GM12865 (cell line): ENCODE measurements around the gene SERINC3.
A peak's percentile ranks its signal among the peaks of the same experiment; 100 is the strongest.

Experiments
- DNase-seq: peaks from one replicate; pipeline ENCODE4 v3.0.0; 2010; ENCODE audit warnings: low read depth
- H3K4me3 ChIP-seq: 2 replicates; pipeline ENCODE4 v1.5.1; 2011; ENCODE audit warnings: mild to moderate bottlenecking, low read depth, low read length, control low read depth
- TF ChIP-seq, protein P1 (sequence below): IDR thresholded peaks from 2 replicates; pipeline ENCODE4 v1.5.1; 2011; ENCODE audit warnings: low read length, control low read depth, low read depth, inconsistent platforms; ENCODE audit not compliant: insufficient read depth; ENCODE audit errors: missing control alignments

Gene SERINC3

DNA sequence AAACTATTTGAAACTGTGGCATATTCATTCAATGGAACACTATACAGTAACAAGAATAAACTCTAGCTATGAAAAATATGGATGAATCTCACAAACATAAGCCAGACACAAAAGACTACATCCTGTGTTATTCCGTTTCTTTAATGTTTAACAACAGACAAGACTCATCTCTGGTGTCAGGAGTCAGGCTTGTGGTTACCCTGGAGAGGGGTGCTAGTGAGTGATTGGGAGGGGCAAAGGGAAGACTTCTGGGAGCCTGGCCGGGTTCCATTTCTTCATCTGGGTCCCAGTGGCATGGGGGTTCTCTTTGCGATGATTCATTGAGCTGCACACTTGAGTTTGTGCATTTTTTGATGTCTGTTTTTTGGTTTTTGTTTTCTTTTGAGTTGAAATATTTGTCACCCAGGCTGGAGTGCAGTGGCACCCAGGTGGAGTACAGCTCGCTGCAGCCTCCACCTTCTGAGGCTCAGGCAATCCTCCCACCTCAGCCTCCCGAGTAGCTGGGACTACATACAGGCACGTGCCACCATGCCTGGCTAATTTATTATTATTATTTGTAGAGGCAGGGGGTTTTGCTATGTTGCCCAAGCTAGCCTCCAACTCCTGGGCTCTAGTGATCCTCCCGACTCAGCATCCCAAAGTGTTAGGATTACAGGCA lies 67.4 kb downstream of the SERINC3 start:
- TF ChIP-seq, protein P1, sequence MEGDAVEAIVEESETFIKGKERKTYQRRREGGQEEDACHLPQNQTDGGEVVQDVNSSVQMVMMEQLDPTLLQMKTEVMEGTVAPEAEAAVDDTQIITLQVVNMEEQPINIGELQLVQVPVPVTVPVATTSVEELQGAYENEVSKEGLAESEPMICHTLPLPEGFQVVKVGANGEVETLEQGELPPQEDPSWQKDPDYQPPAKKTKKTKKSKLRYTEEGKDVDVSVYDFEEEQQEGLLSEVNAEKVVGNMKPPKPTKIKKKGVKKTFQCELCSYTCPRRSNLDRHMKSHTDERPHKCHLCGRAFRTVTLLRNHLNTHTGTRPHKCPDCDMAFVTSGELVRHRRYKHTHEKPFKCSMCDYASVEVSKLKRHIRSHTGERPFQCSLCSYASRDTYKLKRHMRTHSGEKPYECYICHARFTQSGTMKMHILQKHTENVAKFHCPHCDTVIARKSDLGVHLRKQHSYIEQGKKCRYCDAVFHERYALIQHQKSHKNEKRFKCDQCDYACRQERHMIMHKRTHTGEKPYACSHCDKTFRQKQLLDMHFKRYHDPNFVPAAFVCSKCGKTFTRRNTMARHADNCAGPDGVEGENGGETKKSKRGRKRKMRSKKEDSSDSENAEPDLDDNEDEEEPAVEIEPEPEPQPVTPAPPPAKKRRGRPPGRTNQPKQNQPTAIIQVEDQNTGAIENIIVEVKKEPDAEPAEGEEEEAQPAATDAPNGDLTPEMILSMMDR: no peak
- H3K4me3 ChIP-seq: no peak overlapping the region
- no peak for DNase-seq

DNA sequence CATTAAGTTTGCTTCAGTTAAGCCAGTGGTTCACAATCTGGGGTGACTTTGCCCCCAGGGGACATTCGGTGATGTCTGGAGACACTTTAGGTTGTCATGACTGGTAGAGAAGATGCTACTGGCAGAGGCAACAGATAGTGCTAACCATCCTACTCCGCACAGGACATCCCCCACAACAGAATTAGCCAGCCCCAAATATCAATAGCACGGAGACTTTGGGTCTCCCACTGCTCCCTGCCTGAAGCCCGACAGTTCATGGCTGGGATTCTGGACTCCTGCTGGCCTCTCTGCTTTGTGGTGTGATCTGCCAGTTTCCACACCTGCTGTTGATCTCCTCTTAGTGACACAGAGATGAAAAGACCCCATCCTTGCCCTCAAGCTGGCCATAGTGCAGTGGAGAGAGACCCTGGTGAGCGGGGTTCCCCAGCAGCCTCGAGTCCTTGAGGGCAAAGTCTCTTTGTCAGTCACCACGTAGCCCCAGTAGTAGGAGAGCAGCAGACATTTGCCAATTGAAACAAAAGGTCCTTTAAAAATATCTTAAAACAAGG lies 70.9 kb downstream of the SERINC3 start:
- TF ChIP-seq, protein P1: no peak
- DNase-seq: no peak
- no peak overlapping the region for H3K4me3 ChIP-seq

DNA sequence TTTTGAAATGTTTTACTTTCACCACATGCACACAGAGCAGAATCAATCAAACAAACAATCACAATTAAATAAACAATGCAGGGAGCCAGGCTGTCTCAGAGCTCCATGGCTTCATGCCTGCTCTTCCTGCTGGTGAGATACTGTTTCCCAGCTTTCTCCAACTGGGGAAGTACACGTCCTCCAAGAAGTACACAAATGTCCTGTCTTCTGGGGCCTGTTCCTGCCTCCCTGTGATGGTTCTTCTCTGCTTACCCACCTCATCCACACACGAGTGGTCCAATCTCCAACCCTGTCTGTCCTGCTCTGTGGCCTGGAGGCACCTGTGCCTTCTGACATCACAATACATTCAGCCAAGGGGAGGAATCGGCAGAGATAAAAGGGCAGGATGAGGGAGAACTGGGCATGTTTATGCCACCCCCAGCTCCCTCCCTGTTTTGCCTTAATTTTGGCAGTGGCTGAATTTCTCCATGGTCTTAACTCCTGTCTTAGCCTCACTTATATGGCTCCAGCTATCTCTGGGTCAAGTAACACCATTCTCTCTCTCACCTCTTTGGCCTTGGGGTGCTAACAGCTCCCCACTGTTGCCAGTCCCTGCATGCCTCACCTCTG lies 71.5 kb downstream of the SERINC3 start:
- TF ChIP-seq, protein P1: no peak
- no peak for DNase-seq
- H3K4me3 ChIP-seq: no peak overlapping the region

DNA sequence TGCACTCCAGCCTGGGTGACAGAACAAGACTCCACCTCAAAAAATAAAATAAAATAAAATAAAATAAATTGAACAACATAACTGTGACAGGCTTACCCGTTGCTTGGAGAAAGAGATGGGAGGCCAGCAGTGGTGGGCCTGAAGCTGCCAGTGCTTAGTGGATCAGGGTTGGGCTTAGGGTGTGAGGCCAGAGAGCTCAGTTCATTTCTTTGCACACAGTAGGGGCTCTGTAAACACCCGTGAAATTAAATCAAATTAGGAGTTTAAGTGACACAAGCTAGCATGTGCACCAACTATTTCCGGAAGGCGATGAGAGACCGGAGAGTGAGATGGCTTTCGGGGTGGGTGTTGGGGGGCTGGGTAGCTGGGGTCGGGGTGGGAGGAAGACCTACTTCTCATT lies 72.0 kb downstream of the SERINC3 start:
- TF ChIP-seq, protein P1: no peak
- DNase-seq: no peak
- H3K4me3 ChIP-seq: no peak overlapping the region

DNA sequence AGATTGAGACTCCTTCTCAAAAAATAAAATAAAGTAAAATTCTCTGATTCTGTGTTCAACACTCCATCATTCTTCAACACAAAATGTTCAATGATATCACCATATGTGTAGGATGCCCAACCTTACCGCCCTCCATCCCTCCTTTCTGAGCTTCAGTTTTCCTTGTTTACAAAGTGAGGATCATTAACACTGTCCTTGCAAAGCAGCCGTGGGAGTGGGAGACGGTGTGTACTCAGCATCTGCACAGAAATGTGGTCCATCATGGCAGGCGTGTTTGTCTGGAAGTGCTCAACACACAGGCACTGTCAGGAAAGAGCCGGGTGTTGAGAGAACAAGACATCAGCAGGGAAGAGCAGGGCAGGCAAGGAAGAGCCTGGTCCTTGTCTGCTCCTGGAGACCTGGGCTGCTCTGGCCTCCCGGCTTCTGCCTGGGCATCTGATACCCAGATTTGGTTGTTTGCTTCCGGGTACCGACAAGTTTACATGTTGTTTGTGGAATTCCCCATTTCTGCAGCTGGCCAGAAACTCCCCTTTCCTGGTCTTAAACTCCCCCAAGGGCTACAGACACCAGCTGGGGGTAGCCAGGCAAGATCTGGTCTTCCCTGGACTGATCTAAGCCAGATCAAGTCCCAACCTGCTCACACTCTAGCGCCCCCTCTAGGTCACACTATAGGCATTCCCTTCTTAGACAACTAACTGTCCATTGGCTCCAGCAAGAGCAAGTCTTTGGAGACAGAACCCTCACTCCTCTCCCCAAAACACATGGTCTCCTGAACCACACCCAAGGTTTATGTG lies 72.9 kb downstream of the SERINC3 start:
- H3K4me3 ChIP-seq: no peak overlapping the region
- peak; percentile 78 for DNase-seq
- TF ChIP-seq, protein P1: peak; percentile 45

GRCh38 chr20:44447827-44448419 lies 73.9 kb downstream of the SERINC3 start:
- H3K4me3 ChIP-seq: no peak overlapping the region
- TF ChIP-seq, protein P1: no peak
- peak; percentile 6 for DNase-seq
